Thyroid gland (tissue), 4 donors: Measurements from ENCODE around the gene FBLN5.

ENCODE experiments used
- POLR2A ChIP-seq, 2 donors: fragments of 450-650 bp; IDR thresholded peaks; one replicate each; pipeline ENCODE4 v1.6.1; 2017; ENCODE audit warnings: antibody characterized with exemption in 2 of 2, mild to moderate bottlenecking in 2 of 2, moderate library complexity in 1 of 2
- TF ChIP-seq, protein P1 (sequence below), 6 experiments: fragments of 200-600 bp in 3 of 6; fragments of 450-650 bp in 3 of 6; sonication (generic) in 3 of 6; IDR thresholded peaks; one replicate each; pipeline ENCODE4 v1.5.1; 2016 to 2019; ENCODE audit warnings: antibody characterized with exemption in 6 of 6, mild to moderate bottlenecking in 2 of 6, inconsistent platforms in 1 of 6, moderate library complexity in 1 of 6

DNA sequence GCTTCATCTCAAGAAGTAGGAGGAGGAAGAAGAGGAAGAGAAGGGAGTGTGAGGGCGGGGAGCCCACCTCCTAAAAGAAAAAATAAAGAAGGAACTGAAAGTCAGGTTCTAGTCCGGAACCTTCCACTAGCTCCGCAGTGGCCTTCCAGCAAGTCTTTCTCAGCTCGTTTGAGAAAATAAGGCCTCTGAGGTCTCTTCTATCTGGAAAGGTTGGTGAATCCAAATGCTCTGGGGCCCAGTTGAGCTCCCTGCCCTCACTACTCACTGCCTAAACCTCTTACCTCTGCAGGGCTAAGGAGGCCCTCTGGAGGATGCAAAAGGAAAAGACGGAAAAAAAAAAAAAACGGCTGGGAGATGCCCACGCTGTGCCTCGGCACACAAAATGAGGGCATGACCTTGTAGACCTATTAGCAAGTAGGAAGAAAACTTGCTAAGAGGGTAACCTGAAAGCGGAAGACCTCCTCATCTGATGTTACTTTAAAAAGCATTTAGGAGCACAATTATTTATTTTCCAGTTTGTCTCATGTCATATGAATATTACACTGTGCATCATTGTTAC, 35.9 kb downstream of the FBLN5 start:
- no peak for TF ChIP-seq POLR2A (IDR thresholded peaks at IDR 0.05)
- TF ChIP-seq, protein P1, sequence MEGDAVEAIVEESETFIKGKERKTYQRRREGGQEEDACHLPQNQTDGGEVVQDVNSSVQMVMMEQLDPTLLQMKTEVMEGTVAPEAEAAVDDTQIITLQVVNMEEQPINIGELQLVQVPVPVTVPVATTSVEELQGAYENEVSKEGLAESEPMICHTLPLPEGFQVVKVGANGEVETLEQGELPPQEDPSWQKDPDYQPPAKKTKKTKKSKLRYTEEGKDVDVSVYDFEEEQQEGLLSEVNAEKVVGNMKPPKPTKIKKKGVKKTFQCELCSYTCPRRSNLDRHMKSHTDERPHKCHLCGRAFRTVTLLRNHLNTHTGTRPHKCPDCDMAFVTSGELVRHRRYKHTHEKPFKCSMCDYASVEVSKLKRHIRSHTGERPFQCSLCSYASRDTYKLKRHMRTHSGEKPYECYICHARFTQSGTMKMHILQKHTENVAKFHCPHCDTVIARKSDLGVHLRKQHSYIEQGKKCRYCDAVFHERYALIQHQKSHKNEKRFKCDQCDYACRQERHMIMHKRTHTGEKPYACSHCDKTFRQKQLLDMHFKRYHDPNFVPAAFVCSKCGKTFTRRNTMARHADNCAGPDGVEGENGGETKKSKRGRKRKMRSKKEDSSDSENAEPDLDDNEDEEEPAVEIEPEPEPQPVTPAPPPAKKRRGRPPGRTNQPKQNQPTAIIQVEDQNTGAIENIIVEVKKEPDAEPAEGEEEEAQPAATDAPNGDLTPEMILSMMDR (IDR thresholded peaks at IDR 0.05): peak in 5 of 6 experiments; percentile 24 to 82 (median 52)
